Mucosa of stomach (tissue), 1 donor: Measurements from ENCODE around the gene CFAP47.

Experiments used
- H3K27me3 ChIP-seq: one replicate; pipeline ENCODE4 v1.7.0; 2013; ENCODE audit warnings: mild to moderate bottlenecking, low read length; ENCODE audit not compliant: control insufficient read depth, insufficient read depth
- H3K36me3 ChIP-seq: one replicate; pipeline ENCODE4 v1.7.0; 2013; ENCODE audit warnings: low read length; ENCODE audit not compliant: control insufficient read depth, insufficient read depth
- H3K4me1 ChIP-seq: one replicate; pipeline ENCODE4 v1.7.0; 2013; ENCODE audit warnings: mild to moderate bottlenecking, low read length; ENCODE audit not compliant: control insufficient read depth, insufficient read depth
- H3K4me3 ChIP-seq: one replicate; pipeline ENCODE4 v1.7.0; 2013; ENCODE audit warnings: low read length
- H3K9ac ChIP-seq: one replicate; pipeline ENCODE4 v1.7.0; 2013; ENCODE audit warnings: mild to moderate bottlenecking, low read length, moderate library complexity
- H3K9me3 ChIP-seq: one replicate; pipeline ENCODE4 v1.7.0; 2013; ENCODE audit warnings: mild to moderate bottlenecking, low read length, moderate library complexity; ENCODE audit not compliant: control insufficient read depth
- donor health status: Pancreatic carcinoma.

The CFAP47 gene

DNA sequence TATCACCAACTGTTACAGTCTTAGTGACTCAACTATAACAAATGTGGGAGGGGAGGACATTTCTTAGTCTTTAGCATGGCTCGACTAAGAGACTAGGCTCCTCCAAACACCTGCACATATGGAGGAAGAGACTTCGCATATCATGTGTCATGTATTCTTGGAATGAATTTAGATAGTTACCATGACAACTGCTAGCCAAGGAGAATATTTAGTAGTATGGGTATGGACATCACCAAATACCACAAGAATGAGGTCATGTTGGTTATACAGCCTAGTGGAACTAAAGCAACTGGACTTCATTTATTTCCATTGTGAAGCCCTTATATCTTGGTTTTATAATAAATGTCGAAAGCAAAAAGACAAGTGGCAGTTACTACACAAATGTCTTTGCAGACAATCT is 512.3 kb downstream of the CFAP47 start:
- no peaks in the 10 kb centered on the region for H3K4me1 ChIP-seq
- no peak overlapping the region for H3K4me3 ChIP-seq
- no peaks in the 10 kb centered on the region for H3K36me3 ChIP-seq
- no peak overlapping the region for H3K9ac ChIP-seq
- H3K27me3 ChIP-seq, result no peaks in the 10 kb centered on the region
- no peaks in the 10 kb centered on the region for H3K9me3 ChIP-seq

DNA sequence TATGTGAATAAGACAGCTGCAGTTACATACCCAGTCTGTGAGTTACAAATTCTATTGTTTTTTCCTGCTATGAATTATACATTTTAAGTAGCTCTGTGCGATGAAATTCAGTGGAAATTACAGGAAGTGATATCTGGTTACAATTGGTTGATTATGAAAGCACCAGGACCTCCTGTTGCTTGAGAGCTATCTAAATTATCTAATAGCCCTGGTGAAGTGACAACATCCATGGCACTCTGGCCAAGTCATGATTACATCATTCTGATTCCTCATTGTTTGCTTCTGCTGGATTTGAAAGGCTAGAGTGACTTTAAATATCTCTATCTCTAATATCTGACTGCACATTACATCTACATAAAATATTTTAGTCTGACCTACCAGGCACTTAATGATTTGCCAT is 515.0 kb downstream of the CFAP47 start:
- Histone ChIP-seq H3K9me3 (no peaks in the 10 kb centered on the region), H3K4me3 (no peak overlapping the region), H3K36me3 (no peaks in the 10 kb centered on the region), H3K27me3 (no peaks in the 10 kb centered on the region), H3K4me1 (no peaks in the 10 kb centered on the region), H3K9ac (no peak overlapping the region)
